Stimulated activated CD8-positive, alpha-beta memory T cell treated with anti-CD3 and anti-CD28 coated beads, Interleukin-7, amount 100 ng/mL, for 4 hours (primary cell): Measurements from ENCODE around the gene DPYD.

ENCODE experiments used
- DNase-seq, 2 donors: peaks; one replicate each; pipeline ENCODE4 v3.0.0-alpha.2; 2020; ENCODE audit warnings: low read depth in 2 of 2

Gene DPYD

GRCh38 chr1:97693601-97694000, 227.2 kb downstream of the DPYD start:
- no peak for DNase-seq

DNA sequence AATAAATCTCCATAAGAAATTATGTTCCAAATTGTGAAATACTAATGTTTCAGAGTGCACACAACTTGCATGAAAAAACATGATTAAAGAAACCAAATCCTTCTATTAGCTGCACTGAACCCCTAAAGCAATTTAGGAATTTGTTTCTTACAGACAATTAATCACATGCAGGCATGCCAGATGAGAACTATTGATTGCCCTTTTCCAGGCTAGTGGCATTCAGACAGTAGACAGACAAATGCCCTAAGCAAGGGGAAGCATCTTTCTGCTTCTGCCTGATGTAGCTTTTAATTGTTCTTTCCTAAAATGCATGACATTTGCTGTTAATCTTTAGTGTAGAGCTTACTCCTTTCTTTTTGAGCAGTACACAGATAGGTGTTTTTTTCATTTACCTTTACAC, 229.5 kb downstream of the DPYD start:
- no peak for DNase-seq

DNA sequence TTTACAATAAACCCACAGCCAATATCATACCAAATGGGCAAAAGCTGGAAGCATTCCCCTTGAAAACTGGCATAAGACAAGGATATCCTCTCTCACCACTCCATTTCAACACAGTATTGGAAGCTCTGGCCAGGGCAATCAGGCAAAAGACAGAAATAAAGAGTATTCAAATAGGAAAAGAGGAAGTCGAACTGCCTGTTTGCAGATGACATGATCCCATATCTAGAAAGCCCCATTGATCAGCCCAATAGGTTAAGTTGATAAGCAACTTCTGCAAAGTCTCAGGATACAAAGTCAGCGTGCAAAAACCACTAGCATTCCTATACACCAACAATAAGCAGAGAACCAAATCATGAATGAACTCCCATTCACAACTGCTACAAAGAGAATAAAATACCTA, 235.5 kb downstream of the DPYD start:
- DNase-seq, result no peak

GRCh38 chr1:97680894-97681293, 239.9 kb downstream of the DPYD start:
- no peak for DNase-seq

GRCh38 chr1:97680470-97680869, 240.4 kb downstream of the DPYD start:
- no peak for DNase-seq

- no peak for DNase-seq
These were observed 243.1 kb downstream of the DPYD start for GRCh38 chr1:97677702-97678101.

DNA sequence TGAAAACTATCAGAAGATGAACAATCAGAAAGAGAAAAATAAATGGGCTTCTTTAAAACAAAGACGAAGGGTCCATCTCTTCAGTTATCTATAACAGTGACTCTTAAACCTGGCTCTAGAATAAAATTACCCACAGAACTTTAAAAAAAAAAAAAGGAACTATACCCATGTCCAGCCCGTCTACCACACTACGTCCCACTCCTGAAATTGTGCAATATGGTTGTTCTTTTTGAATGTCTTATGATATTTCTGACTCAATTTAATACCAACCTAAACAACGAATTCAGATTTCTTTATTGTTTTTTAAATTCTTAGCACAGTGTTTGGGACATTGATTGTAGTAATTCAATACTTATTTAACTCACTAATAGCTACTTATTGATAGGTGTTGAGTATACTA, 246.3 kb downstream of the DPYD start:
- no peak for DNase-seq

DNA sequence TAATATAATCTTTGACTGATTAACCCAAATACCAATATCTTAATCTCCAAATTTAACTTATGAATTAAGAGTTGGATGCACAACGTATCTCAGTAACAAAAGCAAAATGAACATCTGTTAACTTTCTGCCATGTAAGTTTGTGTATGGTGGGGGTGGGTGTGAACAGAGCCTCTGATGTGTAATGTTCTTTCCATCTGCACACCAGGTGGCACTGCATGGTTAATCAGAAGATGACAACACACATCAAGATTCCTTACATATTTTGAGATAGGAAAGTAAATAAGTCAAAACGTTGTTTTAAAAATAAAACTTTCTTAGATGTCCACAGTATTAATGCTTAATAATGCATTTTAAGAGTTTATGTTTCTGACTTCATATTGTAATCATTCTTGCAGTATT, 251.9 kb downstream of the DPYD start:
- DNase-seq, result no peak

DNA sequence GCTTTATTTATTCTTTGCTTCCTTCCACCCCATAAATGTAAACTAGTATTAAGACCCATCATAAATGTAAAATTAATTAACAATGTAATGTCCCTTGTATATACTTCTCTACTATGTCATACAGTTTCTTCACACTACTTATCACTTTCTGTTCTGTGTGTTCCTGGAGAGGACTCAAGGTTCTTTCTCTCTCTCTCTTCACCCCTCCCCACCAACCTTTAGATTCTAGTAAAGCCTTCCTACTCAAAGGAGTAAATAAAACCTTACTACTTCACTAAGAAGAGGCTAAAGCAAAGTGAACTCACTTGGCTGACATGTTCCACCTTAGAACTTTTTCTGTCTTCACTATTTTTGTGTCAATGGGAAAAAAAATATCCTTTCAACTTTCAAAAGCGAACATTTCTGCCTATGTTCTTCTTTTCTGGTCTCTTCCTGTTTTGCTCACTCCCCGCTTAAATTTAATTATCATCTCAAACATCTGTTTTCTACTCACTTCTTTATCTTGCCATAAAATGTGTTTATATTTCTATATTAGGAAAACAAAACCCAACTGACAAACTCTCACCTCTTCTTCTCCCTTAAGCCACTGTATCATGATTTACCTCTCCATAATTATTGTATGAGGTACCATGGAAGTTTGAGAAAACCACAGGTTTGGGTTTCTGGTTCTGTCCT, 260.3 kb downstream of the DPYD start:
- DNase-seq, result no peak

DNA sequence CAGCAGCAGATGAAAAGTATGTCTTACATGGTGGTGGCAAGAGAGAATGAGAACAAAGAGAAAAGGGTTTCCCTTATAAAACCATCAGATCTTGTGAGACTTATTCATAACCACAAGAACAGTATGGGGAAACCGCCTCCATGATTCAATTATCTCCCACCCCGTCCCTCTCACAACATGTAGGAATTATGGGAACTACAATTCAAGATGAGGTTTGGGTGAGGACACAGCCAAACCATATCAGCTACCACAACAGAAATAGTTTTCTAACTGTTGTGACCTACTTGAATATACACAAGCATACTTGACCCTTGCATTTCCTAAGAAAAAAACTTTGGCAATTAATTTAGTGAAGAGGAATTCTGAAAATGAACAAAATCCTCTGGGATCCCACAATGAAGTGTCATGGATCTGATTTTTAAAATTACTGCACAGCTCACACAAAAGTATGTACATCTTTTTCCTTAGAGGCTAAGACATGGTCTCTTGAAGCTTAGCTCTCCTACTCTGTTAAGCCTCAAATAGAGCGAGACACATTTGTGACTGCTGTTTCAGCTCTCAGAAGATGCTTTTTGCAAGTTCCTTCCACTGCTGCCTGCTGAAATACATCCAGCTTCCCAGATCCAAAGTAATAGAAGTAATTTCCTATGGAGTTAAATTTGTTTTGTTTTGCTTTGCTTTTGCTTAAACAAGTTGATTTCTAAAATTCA, 265.8 kb downstream of the DPYD start:
- no peak for DNase-seq

DNA sequence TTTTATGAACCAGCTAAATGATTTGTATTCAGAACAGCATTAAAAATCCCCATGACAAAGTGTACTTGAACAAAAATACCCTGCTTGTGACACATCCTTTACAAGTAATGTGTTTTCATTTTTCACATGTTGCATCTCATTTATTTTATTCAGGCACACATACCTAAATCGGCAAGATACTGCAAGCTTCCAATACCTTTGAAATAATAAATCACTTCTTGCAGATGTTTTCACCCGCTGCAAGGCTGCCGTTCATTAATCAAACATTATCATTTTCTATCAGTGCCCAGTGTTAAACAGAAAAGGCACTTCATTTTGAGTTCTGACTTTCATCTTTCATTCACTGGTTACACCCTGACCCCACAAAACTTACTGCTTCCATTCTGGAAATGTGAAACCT, 269.6 kb downstream of the DPYD start:
- no peak for DNase-seq

- DNase-seq, result no peak
These were observed 271.2 kb downstream of the DPYD start for GRCh38 chr1:97649591-97649990.

- DNase-seq, result no peak
These were observed 273.1 kb downstream of the DPYD start for GRCh38 chr1:97647776-97648175.

- no peak for DNase-seq
These were observed 274.8 kb downstream of the DPYD start for GRCh38 chr1:97646071-97646470.

DNA sequence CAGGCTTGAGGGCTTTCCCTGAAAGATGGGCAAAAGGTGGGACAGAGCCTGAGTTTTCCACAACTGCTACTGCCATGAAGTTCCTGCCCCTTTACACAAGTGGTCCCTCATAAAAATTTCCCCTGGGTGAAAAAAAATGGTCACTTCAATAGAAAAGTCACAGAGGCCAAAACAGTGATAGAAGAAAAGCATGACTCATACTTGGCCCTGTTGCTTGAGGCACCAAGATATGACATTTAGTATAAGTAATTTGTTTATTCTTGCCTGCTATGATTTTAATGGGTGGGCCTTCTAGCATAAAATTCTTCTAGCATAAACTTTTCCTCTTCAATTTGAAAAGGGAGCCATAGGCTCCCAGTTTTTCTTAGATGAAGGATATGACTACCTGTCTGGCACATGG, 280.2 kb downstream of the DPYD start:
- no peak for DNase-seq

GRCh38 chr1:97636941-97637340, 283.9 kb downstream of the DPYD start:
- no peak for DNase-seq

- DNase-seq, result no peak
These were observed 286.1 kb downstream of the DPYD start for GRCh38 chr1:97634758-97635157.

GRCh38 chr1:97632776-97633175, 288.1 kb downstream of the DPYD start:
- DNase-seq, result no peak

DNA sequence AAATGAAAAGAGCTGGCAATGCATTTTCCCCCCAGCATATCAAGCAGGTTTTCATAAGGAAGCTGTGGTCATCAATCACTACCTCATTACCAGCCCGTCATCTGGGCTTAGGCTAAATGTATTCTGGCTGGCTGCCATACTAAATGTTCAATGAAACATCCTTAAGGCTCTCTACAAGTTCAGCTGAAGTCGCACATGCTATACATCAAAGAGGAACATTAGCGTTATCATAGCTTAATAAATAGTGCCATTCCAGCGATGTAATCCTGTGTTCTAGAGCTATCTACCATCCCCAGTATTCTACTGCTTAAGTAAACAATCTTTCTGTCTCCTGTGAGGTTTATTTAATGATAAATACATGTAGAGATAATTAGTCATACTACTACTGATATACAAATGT, 288.8 kb downstream of the DPYD start:
- no peak for DNase-seq

- no peak for DNase-seq
These were observed 289.9 kb downstream of the DPYD start for GRCh38 chr1:97630948-97631347.

- DNase-seq, result no peak
These were observed 290.6 kb downstream of the DPYD start for GRCh38 chr1:97630281-97630680.

DNA sequence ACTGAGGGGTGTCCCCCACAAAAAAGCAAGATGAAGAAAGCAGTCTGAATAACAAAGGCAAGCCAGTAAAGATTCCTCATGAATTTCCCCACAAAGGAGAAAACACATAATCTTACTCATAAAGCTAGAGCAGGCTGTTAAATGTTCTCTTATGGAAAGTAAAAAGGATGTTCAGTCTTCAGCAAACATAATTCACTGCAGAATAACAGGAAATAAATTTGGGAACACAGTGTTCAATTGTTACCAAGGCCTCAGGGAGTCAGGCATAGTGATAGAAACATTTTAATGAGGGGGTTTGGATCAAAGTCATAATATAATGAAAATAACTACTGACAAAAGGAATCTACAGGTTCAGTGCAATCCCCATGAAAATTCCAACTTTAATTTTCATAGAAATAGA, 297.6 kb downstream of the DPYD start:
- DNase-seq, result no peak

GRCh38 chr1:97621955-97622354, 298.9 kb downstream of the DPYD start:
- DNase-seq, result no peak

DNA sequence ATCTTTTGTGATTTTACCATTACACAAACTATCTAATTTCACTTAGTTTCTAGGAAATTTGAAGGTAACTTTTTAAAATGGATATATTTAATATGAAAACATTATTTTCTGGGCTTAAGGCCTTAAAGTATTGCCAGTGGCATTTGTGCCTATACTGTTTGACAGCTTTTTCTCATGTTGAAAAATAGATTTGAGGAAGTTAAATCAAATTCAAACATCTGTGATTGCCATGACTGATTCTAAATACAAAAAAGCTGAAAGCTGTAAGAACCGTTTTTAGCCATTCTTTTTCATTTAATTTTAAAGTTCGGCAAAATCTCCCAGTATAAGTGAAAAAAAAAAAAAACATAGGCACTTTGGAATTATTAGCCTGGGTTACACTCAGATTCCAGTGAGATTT, 301.1 kb downstream of the DPYD start:
- no peak for DNase-seq
